Upper lobe of left lung (tissue), 6 donors: Measurements from ENCODE around the gene EEPD1. TPM values are rescaled to one million over a fixed set of nuclear protein-coding genes. Genes with fewer than 3 reads are reported as not detected.
"Not testable (repeated sequence)": the region's sequence is repeated elsewhere in the genome, so short reads cannot be mapped to it uniquely, and the experiment has no call there.

ENCODE experiments used
- ATAC-seq, 2 donors: fragments of 200-7000 bp; cut with Tn5 transposase; one replicate each; pipeline ENCODE4 v1.9.1; 2022; ENCODE audit warnings: mild to moderate bottlenecking in 2 of 2, moderate library complexity in 2 of 2; ENCODE audit not compliant: low FRiP score in 2 of 2
- DNase-seq, 2 donors: peaks; one replicate each; pipeline ENCODE4 v3.0.0-alpha.2; 2019 to 2020
- H3K27ac ChIP-seq, 4 donors: fragments of 200-600 bp; sonication (generic); one replicate each; pipeline ENCODE4 v1.5.1; 2016 to 2019
- H3K27me3 ChIP-seq, 4 donors: fragments of 200-600 bp; sonication (generic); one replicate each; pipeline ENCODE4 v1.5.1; 2017 to 2019
- H3K36me3 ChIP-seq, 4 donors: fragments of 200-600 bp; sonication (generic); one replicate each; pipeline ENCODE4 v1.5.1; 2016 to 2019
- H3K4me1 ChIP-seq, 4 donors: fragments of 200-600 bp; sonication (generic); one replicate each; pipeline ENCODE4 v1.5.1; 2018 to 2019
- H3K4me3 ChIP-seq, 4 donors: fragments of 200-600 bp; sonication (generic); one replicate each; pipeline ENCODE4 v1.5.1; 2017 to 2019; ENCODE audit warnings: mild to moderate bottlenecking in 2 of 4, moderate library complexity in 1 of 4
- H3K9me3 ChIP-seq, 4 donors: fragments of 200-600 bp; sonication (generic); one replicate each; pipeline ENCODE4 v1.5.1; 2018 to 2019
- EP300 ChIP-seq, 4 donors: sonication (generic); formaldehyde crosslinking; IDR thresholded peaks; one replicate each; pipeline ENCODE4 v1.5.1; 2017; ENCODE audit warnings: antibody characterized with exemption in 4 of 4, control low read depth in 2 of 4
- POLR2A ChIP-seq, 4 donors: fragments of 450-650 bp; IDR thresholded peaks; one replicate each; pipeline ENCODE4 v1.5.1; 2016 to 2017; ENCODE audit warnings: antibody characterized with exemption in 4 of 4, mild to moderate bottlenecking in 2 of 4
- POLR2AphosphoS5 ChIP-seq, 2 donors: sonication (generic); formaldehyde crosslinking; IDR thresholded peaks; one replicate each; pipeline ENCODE4 v1.5.1; 2017; ENCODE audit warnings: antibody characterized with exemption in 2 of 2
- WGBS, 2 donors: methylation state at CpG; one replicate each; pipeline ENCODE4 v1.1.5; 2017 to 2018; 5-methylcytosine and 5-hydroxymethylcytosine counted together
- total RNA-seq, 6 donors: library from RNA; depleted of rRNA in 4 of 6; stranded (reverse); fragments of >200 nt in 4 of 6; gene quantifications; one replicate each; pipeline versions ENCODE4 v1.1.0 to v1.2.1, GENCODE V29; 2016 to 2021
- TF ChIP-seq, protein P1 (sequence below), 6 experiments: fragments of 450-650 bp in 4 of 6; fragments of 200-600 bp in 2 of 6; sonication (generic) in 2 of 6; IDR thresholded peaks; one replicate each; pipeline ENCODE4 v1.5.1; 2016 to 2019; ENCODE audit warnings: antibody characterized with exemption in 6 of 6
- donor health status: DM: no; HTN: no; CAD: no; lungs with moderate emphysema.
- donor health status: DM: no; HTN: yes; CAD: no; lungs with severe emphysema.

EEPD1 gene
- total RNA-seq, 6 donors from 2014 or later: 5.9 to 25.1 (median 11.2) TPM

DNA sequence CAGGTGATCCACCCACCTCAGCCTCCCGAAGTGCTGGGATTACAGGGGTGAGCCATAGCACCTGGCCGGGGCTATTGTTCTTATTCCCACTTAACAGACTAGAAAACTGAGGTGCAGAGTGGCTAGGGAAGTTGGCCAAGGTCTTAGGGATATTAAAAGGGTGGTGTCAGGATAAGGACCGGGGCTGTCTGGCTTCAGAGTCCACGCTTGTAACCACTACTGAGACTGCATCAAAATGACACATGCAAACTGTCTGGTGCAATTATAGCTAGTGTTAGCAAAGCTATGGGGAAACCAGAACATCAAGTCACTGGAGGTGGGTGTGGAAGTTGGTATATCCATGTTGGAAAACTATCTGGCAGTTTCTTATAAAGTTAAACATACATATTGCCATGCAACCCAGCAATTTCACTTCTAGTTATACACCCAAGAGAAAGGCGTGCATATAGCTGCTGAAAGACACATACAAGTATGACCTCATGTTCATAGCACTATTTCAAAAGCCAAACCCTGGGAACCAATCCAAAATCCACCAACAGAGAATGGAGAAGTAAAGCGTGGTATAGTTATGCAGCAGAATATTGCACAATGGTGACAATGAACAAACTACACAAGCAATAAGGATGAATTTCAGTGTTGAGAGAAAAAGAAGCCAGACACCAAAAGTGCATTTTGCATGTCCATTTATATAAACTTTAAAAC is 33.9 kb upstream of the EEPD1 start:
- TF ChIP-seq, protein P1, sequence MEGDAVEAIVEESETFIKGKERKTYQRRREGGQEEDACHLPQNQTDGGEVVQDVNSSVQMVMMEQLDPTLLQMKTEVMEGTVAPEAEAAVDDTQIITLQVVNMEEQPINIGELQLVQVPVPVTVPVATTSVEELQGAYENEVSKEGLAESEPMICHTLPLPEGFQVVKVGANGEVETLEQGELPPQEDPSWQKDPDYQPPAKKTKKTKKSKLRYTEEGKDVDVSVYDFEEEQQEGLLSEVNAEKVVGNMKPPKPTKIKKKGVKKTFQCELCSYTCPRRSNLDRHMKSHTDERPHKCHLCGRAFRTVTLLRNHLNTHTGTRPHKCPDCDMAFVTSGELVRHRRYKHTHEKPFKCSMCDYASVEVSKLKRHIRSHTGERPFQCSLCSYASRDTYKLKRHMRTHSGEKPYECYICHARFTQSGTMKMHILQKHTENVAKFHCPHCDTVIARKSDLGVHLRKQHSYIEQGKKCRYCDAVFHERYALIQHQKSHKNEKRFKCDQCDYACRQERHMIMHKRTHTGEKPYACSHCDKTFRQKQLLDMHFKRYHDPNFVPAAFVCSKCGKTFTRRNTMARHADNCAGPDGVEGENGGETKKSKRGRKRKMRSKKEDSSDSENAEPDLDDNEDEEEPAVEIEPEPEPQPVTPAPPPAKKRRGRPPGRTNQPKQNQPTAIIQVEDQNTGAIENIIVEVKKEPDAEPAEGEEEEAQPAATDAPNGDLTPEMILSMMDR (IDR thresholded peaks at IDR 0.05): no peak
- TF ChIP-seq POLR2AphosphoS5 (IDR thresholded peaks at IDR 0.05) (peak; percentile 10 to 73), EP300 (IDR thresholded peaks at IDR 0.05) (no peak), POLR2A (IDR thresholded peaks at IDR 0.05) (no peak)
- Histone ChIP-seq H3K27ac (peak overlapping the region in 1 of 4 donors; percentile 44), H3K27me3 (no peaks in the 10 kb centered on the region), H3K4me1 (peaks cover 13 to 27% (median 17%) of the 10 kb centered on the region in 4 donors), H3K9me3 (no peaks in the 10 kb centered on the region), H3K36me3 (no peaks in the 10 kb centered on the region), H3K4me3 (no peak overlapping the region)
- ATAC-seq (peak; percentile 82 to 90), DNase-seq (peak in 1 of 2 donors; percentile 53)
- WGBS, 2 donors: 54 to 65% methylated on average over 6 of the region's 6 CpGs

GRCh38 chr7:36119983-36120646 is 32.9 kb upstream of the EEPD1 start:
- Histone ChIP-seq H3K27ac (peak overlapping the region in 1 of 4 donors; percentile 55), H3K4me1 (peaks cover 13 to 27% (median 17%) of the 10 kb centered on the region in 4 donors)
- not testable (repeated sequence) for ATAC-seq, H3K4me3 ChIP-seq, DNase-seq, H3K36me3 ChIP-seq, H3K27me3 ChIP-seq, H3K9me3 ChIP-seq
- 73 to 87% methylated on average over 12 to 13 of the region's 13 CpGs for WGBS, 2 donors

DNA sequence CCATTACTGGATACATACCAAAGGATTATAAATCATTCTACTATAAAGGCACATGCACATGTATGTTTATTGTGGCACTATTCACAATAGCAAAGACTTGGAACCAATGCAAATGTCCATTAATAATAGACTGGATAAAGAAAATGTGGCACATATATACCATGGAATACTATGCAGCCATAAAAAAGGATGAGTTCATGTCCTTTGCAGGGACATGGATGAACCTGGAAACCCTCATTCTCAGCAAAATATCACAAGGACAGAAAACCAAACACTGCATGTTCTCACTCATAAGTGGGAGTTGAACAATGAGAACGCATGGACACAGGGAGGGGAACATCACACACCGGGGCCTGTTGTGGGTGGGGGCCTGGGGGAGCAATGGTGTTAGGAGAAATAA is 27.4 kb upstream of the EEPD1 start:
- not testable (repeated sequence) for H3K27me3 ChIP-seq, DNase-seq, H3K4me3 ChIP-seq, H3K9me3 ChIP-seq, ATAC-seq, H3K27ac ChIP-seq, H3K36me3 ChIP-seq
- H3K4me1 ChIP-seq: peaks cover 0 to 20% (median 13%) of the 10 kb centered on the region in 4 donors
- WGBS, 2 donors: 92 to 100% methylated on average over 2 of the region's 2 CpGs

DNA sequence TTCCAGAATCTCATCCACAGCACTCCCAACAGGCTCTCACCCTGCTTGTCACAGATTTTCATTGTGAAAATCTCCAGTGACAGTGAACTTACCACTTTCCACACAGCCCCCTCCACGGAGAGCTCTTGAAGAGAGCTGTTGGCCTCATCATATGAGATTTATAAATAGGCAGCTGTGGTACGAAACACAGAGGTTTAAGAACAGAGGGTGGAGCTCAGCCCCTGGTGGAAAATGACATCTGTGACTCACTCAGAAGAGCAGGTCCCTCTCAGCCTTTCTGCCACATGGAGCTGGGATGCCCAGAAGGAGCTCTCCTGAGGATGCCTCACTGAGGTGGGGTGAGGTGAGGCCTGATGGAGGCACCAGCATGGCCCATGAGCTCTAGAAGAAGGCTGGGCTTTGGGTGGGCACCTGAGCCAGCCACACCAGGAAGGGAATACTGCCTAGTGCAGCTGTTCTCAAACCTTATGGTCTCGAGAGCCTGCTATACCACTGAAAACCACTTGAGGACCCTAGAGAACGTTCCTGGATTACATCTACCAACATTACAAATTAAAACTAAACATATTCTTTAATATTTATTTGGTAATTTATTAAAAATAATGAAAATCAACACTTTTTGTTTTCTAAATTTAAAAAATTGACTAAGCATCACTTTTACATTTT is 25.8 kb upstream of the EEPD1 start:
- DNase-seq: no peak
- H3K27ac ChIP-seq: no peak overlapping the region

DNA sequence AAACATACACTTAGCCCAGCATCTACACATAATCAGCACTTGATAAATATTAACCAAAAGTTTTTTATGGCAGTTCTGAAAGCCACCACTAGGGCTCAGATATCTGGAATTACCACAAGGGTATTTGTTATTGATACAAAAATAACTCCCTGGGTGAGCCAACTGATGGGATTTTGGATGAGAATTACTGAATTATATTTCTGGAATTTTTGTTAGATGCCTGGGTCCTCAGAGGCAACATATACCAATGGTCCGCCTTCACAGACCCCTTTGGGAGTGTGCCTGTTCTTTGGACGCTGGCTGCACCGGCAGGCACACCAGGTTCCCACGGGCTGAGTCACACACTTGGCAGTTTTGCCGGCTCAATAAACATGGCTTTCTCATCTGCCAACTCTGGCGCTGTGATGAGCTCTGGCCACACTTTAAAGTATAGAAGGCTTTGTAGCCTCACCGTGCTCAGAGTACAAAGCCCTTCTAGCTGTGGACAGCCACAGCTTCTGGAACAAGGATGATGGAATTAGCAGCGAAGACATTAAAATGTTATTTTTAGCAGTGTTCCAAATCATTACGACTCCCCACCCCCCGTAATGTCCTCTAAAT is 24.5 kb upstream of the EEPD1 start:
- DNase-seq (peak in 1 of 2 donors; percentile 51), ATAC-seq (peak; percentile 69 to 89)
- Histone ChIP-seq H3K27ac (peak overlapping the region; percentile 42 to 80 (median 58)), H3K9me3 (no peaks in the 10 kb centered on the region), H3K36me3 (no peaks in the 10 kb centered on the region), H3K27me3 (no peaks in the 10 kb centered on the region), H3K4me1 (peaks cover 0 to 20% (median 13%) of the 10 kb centered on the region in 4 donors), H3K4me3 (no peak overlapping the region)
- TF ChIP-seq, protein P1 (IDR thresholded peaks at IDR 0.05): peak; percentile 28 to 72 (median 58)
- TF ChIP-seq POLR2AphosphoS5 (IDR thresholded peaks at IDR 0.05): peak in 1 of 2 donors; percentile 35
- no peak for TF ChIP-seq EP300 (IDR thresholded peaks at IDR 0.05)
- TF ChIP-seq POLR2A (IDR thresholded peaks at IDR 0.05): no peak
- WGBS, 2 donors: 49 to 52% methylated on average over 10 of the region's 10 CpGs

More for the DNA sequence above, 25.8 kb upstream of the EEPD1 start:
- Histone ChIP-seq H3K4me1 (peaks cover 0 to 20% (median 13%) of the 10 kb centered on the region in 4 donors), H3K27me3 (no peaks in the 10 kb centered on the region), H3K36me3 (no peaks in the 10 kb centered on the region), H3K4me3 (no peak overlapping the region), H3K9me3 (no peaks in the 10 kb centered on the region)
- WGBS, 2 donors: 56 to 86% methylated on average over 4 of the region's 4 CpGs
- TF ChIP-seq, protein P1 (IDR thresholded peaks at IDR 0.05): no peak
- TF ChIP-seq POLR2AphosphoS5 (IDR thresholded peaks at IDR 0.05): no peak
- TF ChIP-seq EP300 (IDR thresholded peaks at IDR 0.05): no peak
- no peak for TF ChIP-seq POLR2A (IDR thresholded peaks at IDR 0.05)
- no peak for ATAC-seq
